ENCODE results near the gene CCNA2.

- TF ChIP-seq CTCF (conservative IDR thresholded peaks at IDR 0.05) (no peak), ZFX (IDR thresholded peaks at IDR 0.05) (no peak)
These were observed 49.8 kb downstream of the CCNA2 start for GRCh38 chr4:121773883-121774282.

Measured in C4-2B (cell line).